Esophagus muscularis mucosa (tissue), 3 donors: ENCODE measurements around the gene EPN1.

ENCODE experiments used
- POLR2A ChIP-seq: fragments of 450-650 bp; IDR thresholded peaks from one replicate; pipeline ENCODE4 v1.6.1; 2017; ENCODE audit warnings: antibody characterized with exemption, moderate library complexity, mild to moderate bottlenecking, low read depth
- POLR2AphosphoS5 ChIP-seq, 2 donors: sonication (generic); formaldehyde crosslinking; IDR thresholded peaks; one replicate each; pipeline ENCODE4 v1.6.1; 2017; ENCODE audit warnings: antibody characterized with exemption in 2 of 2
- TF ChIP-seq, protein P1 (sequence below), 3 experiments: fragments of 200-600 bp in 2 of 3; fragments of 450-650 bp in 1 of 3; sonication (generic) in 2 of 3; IDR thresholded peaks; one replicate each; pipeline ENCODE4 v1.5.1; 2017 to 2019; ENCODE audit warnings: antibody characterized with exemption in 3 of 3, mild to moderate bottlenecking in 2 of 3, moderate library complexity in 1 of 3

GRCh38 chr19:55669418-55670279, 5.4 kb upstream of the EPN1 start:
- no peak for TF ChIP-seq POLR2A
- TF ChIP-seq, protein P1, sequence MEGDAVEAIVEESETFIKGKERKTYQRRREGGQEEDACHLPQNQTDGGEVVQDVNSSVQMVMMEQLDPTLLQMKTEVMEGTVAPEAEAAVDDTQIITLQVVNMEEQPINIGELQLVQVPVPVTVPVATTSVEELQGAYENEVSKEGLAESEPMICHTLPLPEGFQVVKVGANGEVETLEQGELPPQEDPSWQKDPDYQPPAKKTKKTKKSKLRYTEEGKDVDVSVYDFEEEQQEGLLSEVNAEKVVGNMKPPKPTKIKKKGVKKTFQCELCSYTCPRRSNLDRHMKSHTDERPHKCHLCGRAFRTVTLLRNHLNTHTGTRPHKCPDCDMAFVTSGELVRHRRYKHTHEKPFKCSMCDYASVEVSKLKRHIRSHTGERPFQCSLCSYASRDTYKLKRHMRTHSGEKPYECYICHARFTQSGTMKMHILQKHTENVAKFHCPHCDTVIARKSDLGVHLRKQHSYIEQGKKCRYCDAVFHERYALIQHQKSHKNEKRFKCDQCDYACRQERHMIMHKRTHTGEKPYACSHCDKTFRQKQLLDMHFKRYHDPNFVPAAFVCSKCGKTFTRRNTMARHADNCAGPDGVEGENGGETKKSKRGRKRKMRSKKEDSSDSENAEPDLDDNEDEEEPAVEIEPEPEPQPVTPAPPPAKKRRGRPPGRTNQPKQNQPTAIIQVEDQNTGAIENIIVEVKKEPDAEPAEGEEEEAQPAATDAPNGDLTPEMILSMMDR (IDR thresholded peaks at IDR 0.05) = no peak
- no peak for TF ChIP-seq POLR2AphosphoS5 (IDR thresholded peaks at IDR 0.05)
